GM21737 (cell line): Measurements from ENCODE around the gene AGXT.

ENCODE experiments used
- ATAC-seq: cut with Tn5 transposase; IDR thresholded peaks from one replicate; pipeline ENCODE4 v1.9.1; 2021; ENCODE audit warnings: mild to moderate bottlenecking, moderate library complexity; ENCODE audit not compliant: unreplicated experiment

AGXT gene

GRCh38 chr2:240868286-240869108 lies at the start of gene AGXT:
AGXT (plus strand) TSS chr2:240868824; CDS start chr2:240868866, 42 bp downstream.
- ATAC-seq, result no peak

- no peak for ATAC-seq
Observed at GRCh38 chr2:240819126-240819857, 49.3 kb upstream of the AGXT start.

GRCh38 chr2:240819858-240820606 lies 48.6 kb upstream of the AGXT start, which contains the start of gene KIF1A:
KIF1A (minus strand) TSS chr2:240820219; CDS start chr2:240797752, 22,467 bp downstream.
- ATAC-seq, result no peak

GRCh38 chr2:240820607-240821428 lies 47.8 kb upstream of the AGXT start:
- ATAC-seq, result no peak

- no peak for ATAC-seq
Observed at GRCh38 chr2:240821429-240821778, 47.2 kb upstream of the AGXT start.

- no peak for ATAC-seq
Observed at GRCh38 chr2:240822280-240822847, 46.3 kb upstream of the AGXT start.

GRCh38 chr2:240823449-240824336 lies 44.9 kb upstream of the AGXT start:
- no peak for ATAC-seq

GRCh38 chr2:240825476-240825875 lies 43.1 kb upstream of the AGXT start:
- no peak for ATAC-seq

GRCh38 chr2:240831594-240832204 lies 36.9 kb upstream of the AGXT start:
- ATAC-seq, result no peak

- ATAC-seq, result peak; percentile 82
Observed at GRCh38 chr2:240832205-240832727, 36.4 kb upstream of the AGXT start.

GRCh38 chr2:240832921-240833494 lies 35.6 kb upstream of the AGXT start:
- ATAC-seq, result no peak

GRCh38 chr2:240833724-240834285 lies 34.8 kb upstream of the AGXT start:
- no peak for ATAC-seq

- ATAC-seq, result no peak
Observed at GRCh38 chr2:240834377-240834975, 34.1 kb upstream of the AGXT start.

GRCh38 chr2:240835528-240835927 lies 33.1 kb upstream of the AGXT start:
- ATAC-seq, result no peak

- ATAC-seq, result no peak
Observed at GRCh38 chr2:240836781-240837467, 31.7 kb upstream of the AGXT start.

GRCh38 chr2:240837621-240838020 lies 31.0 kb upstream of the AGXT start:
- no peak for ATAC-seq
